Large intestine (tissue), 3 donors: ENCODE results near the gene SUOX. TPM values are rescaled to one million over a fixed set of nuclear protein-coding genes. Genes with fewer than 3 reads are reported as not detected.

Experiments used
- DNase-seq, 2 donors: peaks; one replicate each; pipeline versions ENCODE4 v3.0.0 to v3.0.0-alpha.2; 2013
- H3K27ac ChIP-seq: one replicate; pipeline ENCODE4 v1.5.1; 2013; ENCODE audit warnings: low read length
- H3K27me3 ChIP-seq: 2 replicates; pipeline ENCODE4 v1.6.1; 2013; ENCODE audit warnings: low read length; ENCODE audit not compliant: control insufficient read depth, insufficient read depth
- H3K36me3 ChIP-seq: 2 replicates; pipeline ENCODE4 v1.6.1; 2013; ENCODE audit warnings: low read length; ENCODE audit not compliant: control insufficient read depth, insufficient read depth
- H3K4me1 ChIP-seq: one replicate; pipeline ENCODE4 v1.6.1; 2013; ENCODE audit warnings: low read length; ENCODE audit not compliant: control insufficient read depth, insufficient read depth
- H3K4me3 ChIP-seq: one replicate; pipeline ENCODE4 v1.5.1; 2013; ENCODE audit warnings: low read length
- H3K9me3 ChIP-seq: one replicate; pipeline ENCODE4 v1.6.1; 2013; ENCODE audit warnings: mild to moderate bottlenecking, low read depth, low read length, moderate library complexity; ENCODE audit not compliant: control insufficient read depth
- WGBS: methylation state at CpG from one replicate; pipeline ENCODE4 v1.1.5; 2013; ENCODE audit warnings: low lambda C conversion rate; ENCODE audit not compliant: insufficient coverage; 5-methylcytosine and 5-hydroxymethylcytosine counted together
- polyA plus RNA-seq: library from polyadenylated mRNA; unstranded; fragments of 120-200 nt; gene quantifications from one replicate; pipeline ENCODE4 v1.2.1, GENCODE V29; 2013

SUOX gene
- polyA plus RNA-seq, 1 donor = 44.1 TPM

DNA sequence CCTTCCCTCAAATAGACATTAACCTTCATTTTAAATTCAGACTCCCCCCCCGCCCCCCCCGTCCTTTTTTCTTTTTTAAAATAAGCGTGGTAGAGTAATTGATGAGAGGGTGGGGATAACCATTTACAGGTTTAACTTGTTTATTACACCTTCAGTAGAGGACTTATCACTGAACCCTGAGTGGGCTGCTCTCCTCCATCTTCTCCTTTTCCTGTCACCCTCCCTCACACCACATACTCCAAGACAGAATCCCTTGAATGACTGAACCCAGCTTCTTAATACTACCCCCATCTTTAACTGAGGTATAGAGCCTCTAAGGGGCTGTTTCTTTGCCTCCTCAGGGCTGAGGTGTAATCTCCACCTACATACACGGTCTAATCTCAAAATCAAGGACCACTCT is 20.1 kb downstream of the SUOX start:
- Histone ChIP-seq H3K9me3 (no peaks in the 10 kb centered on the region), H3K27ac (peak overlapping the region; percentile 82), H3K4me3 (no peak overlapping the region), H3K36me3 (no peaks in the 10 kb centered on the region), H3K4me1 (peaks cover 77% of the 10 kb centered on the region), H3K27me3 (no peaks in the 10 kb centered on the region)
- no peak for DNase-seq
- WGBS = no CpG with 5 or more reads among the region's 4 CpGs

DNA sequence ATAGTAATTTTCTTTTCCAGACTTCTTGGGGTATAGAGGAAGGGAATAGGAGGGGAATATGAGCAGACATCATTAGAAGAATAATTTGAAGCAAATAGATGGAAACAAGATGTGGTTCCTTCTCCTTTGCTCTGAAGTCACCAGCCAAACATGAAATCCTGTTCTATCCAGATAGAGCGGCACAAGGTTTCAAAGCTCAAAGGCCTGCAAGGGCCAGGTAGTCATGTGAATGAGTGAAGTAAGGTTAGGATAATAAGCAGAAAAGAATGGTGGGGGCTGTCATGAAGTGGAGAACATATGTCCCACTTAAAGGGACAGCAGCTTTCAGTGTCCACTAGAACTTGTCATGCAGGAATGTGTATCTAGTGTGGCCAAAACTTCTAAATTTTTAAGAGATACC is 21.3 kb downstream of the SUOX start:
- Histone ChIP-seq H3K4me3 (no peak overlapping the region), H3K36me3 (no peaks in the 10 kb centered on the region), H3K27ac (peak overlapping the region; percentile 82), H3K27me3 (no peaks in the 10 kb centered on the region), H3K9me3 (no peaks in the 10 kb centered on the region), H3K4me1 (peaks cover 73% of the 10 kb centered on the region)
- WGBS = 20% methylated on average over 1 of the region's 1 CpG
- DNase-seq = peak; percentile 66 to 87

DNA sequence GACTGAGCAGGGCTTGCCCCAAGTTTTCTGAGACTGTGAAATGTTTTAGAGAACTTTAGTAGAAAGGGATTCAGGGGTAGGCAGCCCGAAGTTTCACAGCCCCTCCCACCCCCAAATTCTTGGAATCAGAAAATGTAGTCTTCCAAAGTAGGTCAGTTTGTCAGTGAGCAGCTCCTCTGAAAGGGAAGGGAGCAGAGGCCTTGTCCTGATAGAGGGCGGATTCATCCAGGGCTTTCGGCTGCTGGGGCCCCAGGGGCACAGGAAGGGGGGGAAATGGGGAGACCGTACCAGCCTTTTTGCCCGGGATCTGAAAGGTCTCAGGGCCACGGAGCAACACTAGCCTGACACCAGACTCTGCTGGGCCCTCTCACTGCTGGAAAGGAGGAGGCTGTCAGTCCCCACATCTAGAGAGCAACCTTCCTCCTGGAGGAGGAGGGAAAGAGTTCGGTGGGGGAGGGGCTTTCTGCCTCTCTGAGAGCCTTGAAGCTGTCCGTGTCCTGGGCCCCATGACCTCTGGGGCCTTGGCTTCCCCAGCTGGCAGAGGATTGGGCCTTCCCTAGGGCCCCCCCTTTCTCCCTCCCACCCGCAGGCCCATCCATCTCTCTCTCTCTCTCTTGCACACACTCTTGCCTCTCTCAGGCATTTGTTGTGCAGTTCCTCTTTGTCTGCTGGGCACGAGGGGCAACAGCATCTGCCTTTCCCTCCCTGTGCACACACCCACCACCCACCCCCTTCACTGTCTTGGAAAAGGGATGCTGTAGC is 23.5 kb downstream of the SUOX start, which contains the start of gene IKZF4:
IKZF4 (plus strand) TSS at position 621 of the 762 bp plus-strand sequence. CDS start 451 bp downstream, outside the sequence.
- peaks cover 11% of the 10 kb centered on the region for H3K36me3 ChIP-seq
- H3K4me1 ChIP-seq = peaks cover 57% of the 10 kb centered on the region
- peak within 1 kb of the TSS; percentile 51 for H3K4me3 ChIP-seq
- peak; percentile 80 to 88 for DNase-seq
- no peaks in the 10 kb centered on the region for H3K27me3 ChIP-seq
- H3K9me3 ChIP-seq = no peaks in the 10 kb centered on the region
- H3K27ac ChIP-seq = peak within 1 kb of the TSS; percentile 82
- 20% methylated on average over 1 of the region's 10 CpGs for WGBS

GRCh38 chr12:56021889-56022497 is 24.9 kb downstream of the SUOX start:
- peak in 1 of 2 donors; percentile 55 for DNase-seq
- Histone ChIP-seq H3K27me3 (no peaks in the 10 kb centered on the region), H3K4me3 (peak overlapping the region; percentile 51), H3K36me3 (peaks cover 21% of the 10 kb centered on the region), H3K27ac (peak overlapping the region; percentile 82), H3K9me3 (no peaks in the 10 kb centered on the region), H3K4me1 (peaks cover 54% of the 10 kb centered on the region)
- WGBS = 0% methylated on average over 1 of the region's 2 CpGs

DNA sequence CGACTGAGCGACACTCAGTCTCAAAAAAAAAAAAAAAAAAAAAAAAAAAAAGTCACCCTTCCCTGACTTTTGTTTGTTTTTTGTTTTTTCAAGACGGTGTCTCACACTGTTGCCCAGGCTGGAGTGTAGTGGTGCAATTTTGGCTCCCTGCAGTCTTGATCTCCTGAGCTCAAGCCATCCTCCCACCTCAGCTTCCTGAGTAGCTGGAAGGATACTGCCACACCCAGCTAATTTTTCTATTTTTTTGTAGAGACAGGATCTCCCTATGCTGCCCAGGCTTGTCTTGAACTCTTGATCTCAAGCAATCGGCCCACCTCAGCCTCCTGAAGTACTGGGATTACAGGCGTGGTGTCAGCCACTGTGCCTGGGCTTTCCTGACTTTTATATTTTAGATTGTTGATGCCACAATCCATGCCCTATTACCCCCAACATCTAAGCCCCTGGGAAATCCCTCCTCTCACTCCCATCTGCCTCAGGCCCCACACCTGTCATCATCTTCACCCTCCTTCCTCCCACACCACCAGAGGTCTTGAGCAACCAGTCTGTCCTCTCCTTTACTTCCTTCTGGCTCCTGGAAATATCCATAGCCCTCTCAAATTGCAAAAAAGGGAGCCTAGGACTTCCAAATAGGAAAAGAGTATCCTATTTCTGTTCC is 31.6 kb downstream of the SUOX start:
- Histone ChIP-seq H3K4me3 (no peak overlapping the region), H3K9me3 (no peaks in the 10 kb centered on the region), H3K27me3 (no peaks in the 10 kb centered on the region), H3K36me3 (peaks cover 55% of the 10 kb centered on the region), H3K27ac (peak overlapping the region; percentile 17), H3K4me1 (peaks cover 9% of the 10 kb centered on the region)
- 60% methylated on average over 1 of the region's 5 CpGs for WGBS
- DNase-seq = no peak

DNA sequence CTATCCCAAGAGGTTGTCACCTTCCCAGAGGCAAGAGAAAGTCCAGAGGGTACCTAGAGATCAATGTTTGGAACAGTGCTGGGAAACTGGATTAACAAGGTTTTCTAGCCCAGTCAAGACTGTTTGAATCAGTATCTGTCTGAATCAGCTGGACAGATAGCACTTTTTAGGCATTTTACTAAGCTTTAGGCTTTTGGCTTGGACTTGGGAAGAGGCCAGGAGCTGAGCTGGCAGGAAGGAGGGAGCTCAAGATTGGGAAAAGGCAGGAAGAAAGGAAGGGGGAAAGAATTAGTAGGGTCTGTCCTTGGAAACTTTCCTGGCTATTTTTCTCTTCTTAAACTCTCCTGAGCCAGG is 32.1 kb downstream of the SUOX start:
- H3K9me3 ChIP-seq = no peaks in the 10 kb centered on the region
- no peak overlapping the region for H3K4me3 ChIP-seq
- H3K27me3 ChIP-seq = no peaks in the 10 kb centered on the region
- DNase-seq = no peak
- peaks cover 56% of the 10 kb centered on the region for H3K36me3 ChIP-seq
- H3K4me1 ChIP-seq = peaks cover 9% of the 10 kb centered on the region
- H3K27ac ChIP-seq = peak overlapping the region; percentile 17

- Histone ChIP-seq H3K9me3 (no peaks in the 10 kb centered on the region), H3K4me3 (no peak overlapping the region), H3K36me3 (peaks cover 59% of the 10 kb centered on the region), H3K4me1 (peaks cover 9% of the 10 kb centered on the region), H3K27ac (no peak overlapping the region), H3K27me3 (no peaks in the 10 kb centered on the region)
- WGBS = 90% methylated on average over 2 of the region's 6 CpGs
- DNase-seq = peak; percentile 36 to 52
These were observed 32.7 kb downstream of the SUOX start for GRCh38 chr12:56029666-56030293.

- Histone ChIP-seq H3K4me3 (no peak overlapping the region), H3K36me3 (peaks cover 63% of the 10 kb centered on the region), H3K27ac (no peak overlapping the region), H3K4me1 (peaks cover 9% of the 10 kb centered on the region), H3K27me3 (no peaks in the 10 kb centered on the region), H3K9me3 (no peaks in the 10 kb centered on the region)
- WGBS = no CpG with 5 or more reads among the region's 1 CpG
- no peak for DNase-seq
These were observed 34.9 kb downstream of the SUOX start for GRCh38 chr12:56031987-56032386.

DNA sequence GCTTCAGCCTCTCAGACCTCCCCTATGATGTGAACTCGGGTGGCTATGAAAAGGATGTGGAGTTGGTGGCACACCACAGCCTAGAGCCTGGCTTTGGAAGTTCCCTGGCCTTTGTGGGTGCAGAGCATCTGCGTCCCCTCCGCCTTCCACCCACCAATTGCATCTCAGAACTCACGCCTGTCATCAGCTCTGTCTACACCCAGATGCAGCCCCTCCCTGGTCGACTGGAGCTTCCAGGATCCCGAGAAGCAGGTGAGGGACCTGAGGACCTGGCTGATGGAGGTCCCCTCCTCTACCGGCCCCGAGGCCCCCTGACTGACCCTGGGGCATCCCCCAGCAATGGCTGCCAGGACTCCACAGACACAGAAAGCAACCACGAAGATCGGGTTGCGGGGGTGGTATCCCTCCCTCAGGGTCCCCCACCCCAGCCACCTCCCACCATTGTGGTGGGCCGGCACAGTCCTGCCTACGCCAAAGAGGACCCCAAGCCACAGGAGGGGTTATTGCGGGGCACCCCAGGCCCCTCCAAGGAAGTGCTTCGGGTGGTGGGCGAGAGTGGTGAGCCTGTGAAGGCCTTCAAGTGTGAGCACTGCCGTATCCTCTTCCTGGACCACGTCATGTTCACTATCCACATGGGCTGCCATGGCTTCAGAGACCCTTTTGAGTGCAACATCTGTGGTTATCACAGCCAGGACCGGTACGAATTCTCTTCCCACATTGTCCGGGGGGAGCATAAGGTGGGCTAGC is 37.7 kb downstream of the SUOX start:
- H3K9me3 ChIP-seq = no peaks in the 10 kb centered on the region
- WGBS = no CpG with 5 or more reads among the region's 21 CpGs
- no peaks in the 10 kb centered on the region for H3K4me1 ChIP-seq
- no peak overlapping the region for H3K27ac ChIP-seq
- no peaks in the 10 kb centered on the region for H3K27me3 ChIP-seq
- no peak overlapping the region for H3K4me3 ChIP-seq
- H3K36me3 ChIP-seq = peaks cover 56% of the 10 kb centered on the region
- DNase-seq = no peak

GRCh38 chr12:56037161-56037560 is 40.1 kb downstream of the SUOX start:
- Histone ChIP-seq H3K4me1 (no peaks in the 10 kb centered on the region), H3K9me3 (no peaks in the 10 kb centered on the region), H3K27ac (no peak overlapping the region), H3K36me3 (peaks cover 48% of the 10 kb centered on the region), H3K27me3 (no peaks in the 10 kb centered on the region), H3K4me3 (no peak overlapping the region)
- DNase-seq = no peak
- WGBS = 60% methylated on average over 1 of the region's 2 CpGs
